ENCODE measurements around the gene PLOD1. TPM values are rescaled to one million over a fixed set of nuclear protein-coding genes. Genes with fewer than 3 reads are reported as not detected.

PLOD1 gene
- total and polyA plus RNA-seq, 2 of the 13 experiments (the other 11 are each of a cell fraction or from before 2014, with no cell fraction given) = 70.1 to 318 TPM

- TF ChIP-seq ZNF281 (CRISPR knock-in tag; IDR thresholded peaks at IDR 0.05; ENCODE audit: borderline replicate concordance) = peak; percentile 39; the same call in 1 of the 2 replicates
- TF ChIP-seq ZNF7 (CRISPR knock-in tag; IDR thresholded peaks at IDR 0.05) = no peak
- TF ChIP-seq ZNF83 (CRISPR knock-in tag; IDR thresholded peaks at IDR 0.05; ENCODE audit: borderline replicate concordance) = no peak
- no peak for TF ChIP-seq ZSCAN9 (CRISPR knock-in tag; IDR thresholded peaks at IDR 0.05; ENCODE audit: borderline replicate concordance)
- TF ChIP-seq POGZ (CRISPR knock-in tag; IDR thresholded peaks at IDR 0.05) = peak; percentile 89
- peak; percentile 98 for TF ChIP-seq HOXA3 (CRISPR knock-in tag; IDR thresholded peaks at IDR 0.05)
- no peak for TF ChIP-seq TERF1 (CRISPR knock-in tag; IDR thresholded peaks at IDR 0.05)
- no peak; the same call in 1 of the 2 replicates for TF ChIP-seq ZBTB20 (CRISPR knock-in tag; IDR thresholded peaks at IDR 0.05; ENCODE audit: borderline replicate concordance, low read depth)
- TF ChIP-seq ARNT2 (CRISPR knock-in tag; IDR thresholded peaks at IDR 0.05; ENCODE audit: low read depth) = no peak; the same call in 1 of the 2 replicates
- TF ChIP-seq ZNF577 (CRISPR knock-in tag; IDR thresholded peaks at IDR 0.05; ENCODE audit: borderline replicate concordance, low read depth) = no peak
- TF ChIP-seq ZHX2 (IDR thresholded peaks at IDR 0.05; ENCODE audit: low read depth) = peak; percentile 95
- no peak for TF ChIP-seq ZHX2 (CRISPR knock-in tag; IDR thresholded peaks at IDR 0.05; ENCODE audit: borderline replicate concordance)
- TF ChIP-seq HMG20B (CRISPR knock-in tag; conservative IDR thresholded peaks at IDR 0.05) = no peak
- TF ChIP-seq ZBTB8A (CRISPR knock-in tag; IDR thresholded peaks at IDR 0.05; ENCODE audit: borderline replicate concordance, low read depth) = no peak
- TF ChIP-seq THAP11 (CRISPR knock-in tag; IDR thresholded peaks at IDR 0.05) = peak; percentile 98
- TF ChIP-seq TAF1 (CRISPR knock-in tag; IDR thresholded peaks at IDR 0.05) = peak; percentile 87
Observed at GRCh38 chr1:11979851-11980675, 45.5 kb downstream of the PLOD1 start, which contains the start of gene MFN2 (continued).
